GM12874 (cell line): ENCODE data around the gene CDKAL1.

Source experiments
- TF ChIP-seq, protein P1 (sequence below): IDR thresholded peaks from 2 replicates; pipeline ENCODE4 v1.5.1; 2011; ENCODE audit warnings: low read depth, mild to moderate bottlenecking, control low read depth, low read length, moderate library complexity; ENCODE audit not compliant: insufficient read depth

The CDKAL1 gene

GRCh38 chr6:20717743-20718142 lies 183.5 kb downstream of the CDKAL1 start:
- TF ChIP-seq, protein P1, sequence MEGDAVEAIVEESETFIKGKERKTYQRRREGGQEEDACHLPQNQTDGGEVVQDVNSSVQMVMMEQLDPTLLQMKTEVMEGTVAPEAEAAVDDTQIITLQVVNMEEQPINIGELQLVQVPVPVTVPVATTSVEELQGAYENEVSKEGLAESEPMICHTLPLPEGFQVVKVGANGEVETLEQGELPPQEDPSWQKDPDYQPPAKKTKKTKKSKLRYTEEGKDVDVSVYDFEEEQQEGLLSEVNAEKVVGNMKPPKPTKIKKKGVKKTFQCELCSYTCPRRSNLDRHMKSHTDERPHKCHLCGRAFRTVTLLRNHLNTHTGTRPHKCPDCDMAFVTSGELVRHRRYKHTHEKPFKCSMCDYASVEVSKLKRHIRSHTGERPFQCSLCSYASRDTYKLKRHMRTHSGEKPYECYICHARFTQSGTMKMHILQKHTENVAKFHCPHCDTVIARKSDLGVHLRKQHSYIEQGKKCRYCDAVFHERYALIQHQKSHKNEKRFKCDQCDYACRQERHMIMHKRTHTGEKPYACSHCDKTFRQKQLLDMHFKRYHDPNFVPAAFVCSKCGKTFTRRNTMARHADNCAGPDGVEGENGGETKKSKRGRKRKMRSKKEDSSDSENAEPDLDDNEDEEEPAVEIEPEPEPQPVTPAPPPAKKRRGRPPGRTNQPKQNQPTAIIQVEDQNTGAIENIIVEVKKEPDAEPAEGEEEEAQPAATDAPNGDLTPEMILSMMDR, result no peak

GRCh38 chr6:20718705-20719653 lies 184.7 kb downstream of the CDKAL1 start:
- TF ChIP-seq, protein P1, result no peak

DNA sequence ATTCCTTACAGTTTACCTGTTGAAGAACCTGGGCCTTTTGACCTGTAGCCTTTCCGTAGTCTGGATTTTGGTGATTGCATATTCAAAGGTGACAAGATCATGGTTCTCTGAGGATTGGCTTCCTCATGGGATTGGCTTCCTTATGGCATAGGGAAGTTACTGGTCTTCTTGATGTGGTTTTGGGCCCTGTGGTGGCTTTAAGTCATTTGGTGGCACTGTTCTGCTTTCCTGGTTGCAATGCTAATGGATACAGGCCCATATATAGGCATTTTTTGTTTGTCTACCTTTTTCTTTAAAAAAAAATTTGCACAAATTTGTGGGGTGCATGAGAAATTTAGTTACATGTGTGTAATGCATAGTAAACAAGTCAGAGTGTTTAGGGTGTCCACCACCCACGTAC lies 185.7 kb downstream of the CDKAL1 start:
- TF ChIP-seq, protein P1, result no peak

GRCh38 chr6:20722455-20722854 lies 188.2 kb downstream of the CDKAL1 start:
- TF ChIP-seq, protein P1, result no peak

- TF ChIP-seq, protein P1, result no peak
These were observed 189.0 kb downstream of the CDKAL1 start for GRCh38 chr6:20723236-20723635.

DNA sequence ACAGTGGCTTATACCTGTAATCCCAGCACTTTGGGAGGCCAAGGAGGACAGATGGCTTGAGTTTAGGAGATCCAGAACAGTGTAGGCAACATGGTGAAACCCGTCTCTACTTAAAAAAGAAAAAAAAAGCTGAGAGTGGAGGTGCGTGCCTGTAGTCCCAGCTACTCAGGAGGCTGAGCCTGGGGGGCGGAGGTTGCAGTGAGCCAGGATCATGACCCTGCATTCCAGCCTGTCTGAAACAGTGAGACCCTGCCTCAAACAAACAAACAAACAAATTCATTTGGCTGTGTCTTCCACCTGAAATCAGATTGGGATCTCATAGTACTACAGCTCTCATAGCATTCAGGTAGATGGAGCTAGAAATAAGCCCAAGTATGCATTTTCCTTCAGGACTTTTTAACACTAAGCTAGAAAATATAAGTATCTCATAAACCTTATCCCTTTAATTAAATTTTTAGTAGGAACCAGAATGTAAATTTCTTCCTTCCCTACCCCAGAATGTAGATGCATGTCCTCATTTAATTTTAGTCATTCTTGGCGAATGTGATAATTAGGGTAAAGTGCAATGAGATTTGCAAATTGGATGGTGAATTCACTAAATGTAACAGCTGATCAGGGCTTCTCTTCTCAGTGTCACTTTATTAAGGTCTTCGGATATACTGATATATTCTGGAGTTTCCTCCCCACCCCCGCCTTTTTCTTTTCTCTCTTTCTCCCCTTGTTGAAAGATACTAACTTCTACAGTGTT lies 190.4 kb downstream of the CDKAL1 start:
- TF ChIP-seq, protein P1, result no peak

- TF ChIP-seq, protein P1, result no peak
These were observed 194.8 kb downstream of the CDKAL1 start for GRCh38 chr6:20729086-20729485.
